Measurements from ENCODE around the gene TMEM134.

Gene TMEM134

DNA sequence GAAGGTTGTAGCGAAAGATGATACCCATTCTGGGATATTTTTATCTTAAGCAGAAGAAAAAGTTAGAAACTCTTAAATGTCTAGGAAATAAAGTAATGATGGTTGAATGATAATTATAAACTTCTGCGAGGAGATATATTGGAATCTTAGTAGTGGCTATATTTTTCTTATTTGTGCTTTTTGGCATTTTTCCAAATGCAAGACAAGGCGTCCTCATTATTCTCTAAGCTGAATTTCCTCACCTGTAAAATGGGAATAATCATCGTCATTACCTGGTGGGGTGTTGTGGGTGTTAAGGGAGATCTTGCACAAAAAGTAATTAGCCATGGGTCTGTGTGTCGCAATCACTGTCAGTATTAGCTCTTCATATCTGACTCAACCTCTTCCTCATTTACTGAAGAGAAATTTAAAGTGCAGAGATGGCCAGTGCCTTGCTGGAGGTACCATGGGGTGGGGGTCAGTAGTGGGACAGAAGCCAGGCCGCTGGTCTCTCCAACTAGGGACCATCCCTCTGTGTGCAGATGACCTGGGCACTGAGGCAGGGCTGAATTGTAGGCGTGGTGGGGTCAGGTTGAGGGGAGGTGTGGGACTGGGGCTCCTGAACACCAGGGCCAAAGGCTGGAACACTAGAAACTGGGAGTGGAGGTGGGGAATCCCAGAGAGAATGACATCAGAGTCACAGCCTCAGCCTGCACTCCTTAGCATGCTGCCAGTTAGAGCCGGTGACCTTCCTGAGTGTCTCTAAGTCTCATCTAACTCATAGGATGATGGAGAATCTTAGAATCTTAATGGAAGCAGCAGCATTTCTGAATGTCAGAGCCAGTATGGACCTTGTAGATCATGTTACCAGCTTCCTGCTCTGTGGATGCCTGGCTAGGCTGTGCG lies 32.0 kb upstream of the TMEM134 start:
- POLR2A ChIA-PET = no interaction called here
- Histone ChIP-seq H3K4me3 (ENCODE audit: control insufficient read depth in 1 of 7, extremely low read depth in 1 of 7, insufficient read depth in 4 of 7, low read depth in 2 of 7, low read length in 6 of 7) (no peak overlapping the region), H3K27ac (ENCODE audit: insufficient read depth in 1 of 2, low read depth in 1 of 2, low read length in 2 of 2, poor library complexity in 1 of 2, severe bottlenecking in 2 of 2) (no peak overlapping the region), H3K27me3 (replicated peaks in 2 of 5; ENCODE audit: control insufficient read depth in 4 of 5, insufficient read depth in 5 of 5, low read length in 4 of 5) (peaks cover 0 to 22% (median 0%) of the 10 kb centered on the region in 5 experiments), H3K36me3 (ENCODE audit: control insufficient read depth in 4 of 4, insufficient read depth in 4 of 4, low read length in 3 of 4) (peaks cover 2 to 32% (median 9%) of the 10 kb centered on the region in 4 experiments), H3K9me3 (ENCODE audit: control extremely low read depth in 1 of 5, control insufficient read depth in 4 of 5, insufficient read depth in 2 of 5, low read depth in 1 of 5, low read length in 4 of 5) (no peaks in the 10 kb centered on the region), H3K4me1 (ENCODE audit: control extremely low read depth in 1 of 4, control insufficient read depth in 4 of 4, insufficient read depth in 4 of 4, low read length in 3 of 4) (peaks cover 0 to 28% (median 25%) of the 10 kb centered on the region in 4 experiments)
- DNase-seq = no peak
- 92% methylated on average over 9 of the region's 9 CpGs for WGBS (ENCODE audit: insufficient coverage)
- CTCF ChIA-PET = interaction anchor here (1.1 kb wide), 1 partner anchor 13 kb away, joined by 3 read pairs; no protein-coding TSS in a partner anchor

DNA sequence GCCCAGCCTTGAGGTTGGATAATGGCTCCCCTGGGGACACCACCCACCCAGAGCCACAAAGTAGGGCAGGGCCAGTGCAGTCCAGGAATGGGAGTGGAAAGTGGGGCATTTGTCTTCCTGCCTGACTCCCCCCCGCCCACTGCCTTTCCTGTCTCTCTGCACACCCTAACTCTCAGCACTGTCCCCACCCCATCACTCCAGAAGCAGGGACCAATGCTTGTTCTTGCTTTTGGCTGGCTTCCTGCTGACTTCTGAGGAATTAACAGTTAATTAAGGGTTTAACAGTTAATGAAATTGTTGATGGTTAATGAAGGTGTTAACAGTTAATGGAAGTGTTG lies 31.4 kb upstream of the TMEM134 start:
- CTCF ChIA-PET = no interaction called here
- WGBS (ENCODE audit: insufficient coverage) = no CpG with 5 or more reads among the region's 1 CpG
- no peak for DNase-seq
- Histone ChIP-seq H3K4me1 (ENCODE audit: control extremely low read depth in 1 of 4, control insufficient read depth in 4 of 4, insufficient read depth in 4 of 4, low read length in 3 of 4) (peaks cover 0 to 22% (median 19%) of the 10 kb centered on the region in 4 experiments), H3K9me3 (ENCODE audit: control extremely low read depth in 1 of 5, control insufficient read depth in 4 of 5, insufficient read depth in 2 of 5, low read depth in 1 of 5, low read length in 4 of 5) (no peaks in the 10 kb centered on the region), H3K27ac (ENCODE audit: insufficient read depth in 1 of 2, low read depth in 1 of 2, low read length in 2 of 2, poor library complexity in 1 of 2, severe bottlenecking in 2 of 2) (no peak overlapping the region), H3K4me3 (ENCODE audit: control insufficient read depth in 1 of 7, extremely low read depth in 1 of 7, insufficient read depth in 4 of 7, low read depth in 2 of 7, low read length in 6 of 7) (no peak overlapping the region), H3K36me3 (ENCODE audit: control insufficient read depth in 4 of 4, insufficient read depth in 4 of 4, low read length in 3 of 4) (peaks cover 2 to 38% (median 10%) of the 10 kb centered on the region in 4 experiments), H3K27me3 (replicated peaks in 2 of 5; ENCODE audit: control insufficient read depth in 4 of 5, insufficient read depth in 5 of 5, low read length in 4 of 5) (peaks cover 0 to 22% (median 0%) of the 10 kb centered on the region in 5 experiments)
- POLR2A ChIA-PET = no interaction called here

DNA sequence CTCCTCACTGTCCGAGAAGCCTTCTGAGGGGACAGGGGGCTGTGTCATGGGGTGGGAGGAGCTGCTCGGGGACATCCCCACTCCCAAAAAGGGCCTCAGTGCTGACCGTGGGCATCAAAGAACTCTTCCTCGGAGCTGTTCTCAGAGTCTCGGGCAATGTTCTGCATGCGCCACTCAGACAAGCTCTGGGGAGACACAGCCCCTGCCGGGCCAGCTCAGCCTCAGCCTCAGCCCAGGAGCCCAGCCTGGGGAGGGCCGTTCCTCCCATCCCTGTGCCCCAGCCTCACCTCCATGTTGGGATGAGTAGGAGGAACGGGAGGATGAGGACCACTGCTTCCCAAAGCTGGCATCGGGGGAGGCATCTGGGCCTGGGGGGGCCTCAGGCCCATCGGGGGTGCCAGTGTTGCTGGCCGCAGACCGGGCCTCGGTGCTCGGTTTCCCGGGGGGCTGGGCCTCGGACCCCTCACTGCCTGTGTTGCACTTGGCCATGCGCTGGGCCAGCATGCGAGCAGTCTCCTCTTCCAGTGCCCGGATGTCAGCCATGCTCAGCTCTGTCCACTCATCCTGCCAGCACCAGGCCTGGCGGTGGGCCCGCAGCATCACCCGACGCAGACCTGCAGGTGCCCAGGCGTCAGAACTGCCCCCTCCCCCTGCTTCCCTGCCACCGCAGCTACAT lies 30.9 kb upstream of the TMEM134 start:
- CTCF ChIA-PET = no interaction called here
- WGBS (ENCODE audit: insufficient coverage) = 97% methylated on average over 20 of the region's 26 CpGs
- Histone ChIP-seq H3K27me3 (replicated peaks in 2 of 5; ENCODE audit: control insufficient read depth in 4 of 5, insufficient read depth in 5 of 5, low read length in 4 of 5) (peaks cover 0 to 22% (median 0%) of the 10 kb centered on the region in 5 experiments), H3K9me3 (ENCODE audit: control extremely low read depth in 1 of 5, control insufficient read depth in 4 of 5, insufficient read depth in 2 of 5, low read depth in 1 of 5, low read length in 4 of 5) (no peaks in the 10 kb centered on the region), H3K27ac (ENCODE audit: insufficient read depth in 1 of 2, low read depth in 1 of 2, low read length in 2 of 2, poor library complexity in 1 of 2, severe bottlenecking in 2 of 2) (no peak overlapping the region), H3K36me3 (ENCODE audit: control insufficient read depth in 4 of 4, insufficient read depth in 4 of 4, low read length in 3 of 4) (peaks cover 2 to 43% (median 11%) of the 10 kb centered on the region in 4 experiments), H3K4me1 (ENCODE audit: control extremely low read depth in 1 of 4, control insufficient read depth in 4 of 4, insufficient read depth in 4 of 4, low read length in 3 of 4) (peaks cover 0 to 18% (median 14%) of the 10 kb centered on the region in 4 experiments), H3K4me3 (ENCODE audit: control insufficient read depth in 1 of 7, extremely low read depth in 1 of 7, insufficient read depth in 4 of 7, low read depth in 2 of 7, low read length in 6 of 7) (no peak overlapping the region)
- POLR2A ChIA-PET = no interaction called here
- no peak for DNase-seq

DNA sequence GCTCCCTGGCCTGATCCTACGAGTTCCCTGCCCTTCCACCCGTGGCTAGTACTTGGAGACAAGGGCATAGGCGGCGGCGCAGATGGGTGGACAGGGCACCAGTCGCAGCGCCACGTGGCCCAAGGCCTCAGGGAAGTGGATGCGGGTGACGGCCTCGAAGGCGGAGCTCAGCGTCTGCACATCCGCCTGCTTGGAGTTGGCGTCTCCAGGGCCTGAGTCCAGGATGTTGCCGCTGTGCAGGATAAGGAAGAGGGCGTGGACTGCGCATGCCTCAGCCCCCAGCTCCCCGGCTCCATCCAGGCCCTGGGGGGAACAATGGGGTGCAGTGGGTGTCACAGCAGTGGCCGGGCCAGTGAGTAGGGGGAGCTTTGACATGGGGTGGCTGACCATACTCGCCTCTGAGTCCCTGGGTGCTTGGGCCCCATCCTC lies 29.5 kb upstream of the TMEM134 start:
- Histone ChIP-seq H3K4me1 (ENCODE audit: control extremely low read depth in 1 of 4, control insufficient read depth in 4 of 4, insufficient read depth in 4 of 4, low read length in 3 of 4) (peaks cover 0 to 5% (median 1%) of the 10 kb centered on the region in 4 experiments), H3K9me3 (ENCODE audit: control extremely low read depth in 1 of 5, control insufficient read depth in 4 of 5, insufficient read depth in 2 of 5, low read depth in 1 of 5, low read length in 4 of 5) (no peaks in the 10 kb centered on the region), H3K36me3 (ENCODE audit: control insufficient read depth in 4 of 4, insufficient read depth in 4 of 4, low read length in 3 of 4) (peaks cover 2 to 49% (median 15%) of the 10 kb centered on the region in 4 experiments), H3K27ac (ENCODE audit: insufficient read depth in 1 of 2, low read depth in 1 of 2, low read length in 2 of 2, poor library complexity in 1 of 2, severe bottlenecking in 2 of 2) (no peak overlapping the region), H3K27me3 (replicated peaks in 2 of 5; ENCODE audit: control insufficient read depth in 4 of 5, insufficient read depth in 5 of 5, low read length in 4 of 5) (peaks cover 0 to 14% (median 0%) of the 10 kb centered on the region in 5 experiments), H3K4me3 (ENCODE audit: control insufficient read depth in 1 of 7, extremely low read depth in 1 of 7, insufficient read depth in 4 of 7, low read depth in 2 of 7, low read length in 6 of 7) (no peak overlapping the region)
- CTCF ChIA-PET = no interaction called here
- DNase-seq = no peak
- WGBS (ENCODE audit: insufficient coverage) = 94% methylated on average over 21 of the region's 21 CpGs
- POLR2A ChIA-PET = no interaction called here

DNA sequence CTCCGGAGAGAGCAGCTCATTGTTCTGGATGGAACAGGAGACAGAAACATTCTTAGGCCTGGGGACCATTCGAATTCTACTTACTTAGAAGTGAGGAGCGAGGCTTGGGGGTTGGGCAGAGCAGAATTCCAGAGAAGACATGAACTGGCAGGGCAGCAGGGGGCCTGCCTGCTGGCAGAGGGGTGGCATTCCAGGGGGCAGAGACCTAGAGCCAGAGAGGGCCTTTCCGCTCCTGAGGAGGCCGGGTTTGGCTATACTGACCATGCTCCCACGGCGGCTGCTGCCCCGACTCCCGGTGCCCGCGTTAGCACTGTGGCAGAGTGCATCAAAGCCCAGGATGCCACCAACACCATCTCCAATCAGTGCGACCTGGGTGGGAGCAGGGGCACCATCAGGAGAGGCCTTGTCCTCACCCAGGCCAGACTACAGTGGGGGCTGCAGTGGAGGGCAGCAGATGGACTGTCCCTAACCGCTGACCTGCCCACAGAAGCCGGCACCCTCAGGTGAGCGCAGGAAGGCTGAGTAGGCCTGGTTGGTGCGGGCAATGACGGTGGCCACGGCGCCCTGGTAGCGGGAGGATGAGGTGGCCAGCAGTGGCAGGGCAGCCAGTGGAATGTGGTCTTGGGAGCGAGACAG lies 28.7 kb upstream of the TMEM134 start:
- no peak for DNase-seq
- Histone ChIP-seq H3K36me3 (ENCODE audit: control insufficient read depth in 4 of 4, insufficient read depth in 4 of 4, low read length in 3 of 4) (peaks cover 2 to 57% (median 16%) of the 10 kb centered on the region in 4 experiments), H3K27me3 (replicated peaks in 2 of 5; ENCODE audit: control insufficient read depth in 4 of 5, insufficient read depth in 5 of 5, low read length in 4 of 5) (peaks cover 0 to 6% (median 0%) of the 10 kb centered on the region in 5 experiments), H3K9me3 (ENCODE audit: control extremely low read depth in 1 of 5, control insufficient read depth in 4 of 5, insufficient read depth in 2 of 5, low read depth in 1 of 5, low read length in 4 of 5) (no peaks in the 10 kb centered on the region), H3K27ac (ENCODE audit: insufficient read depth in 1 of 2, low read depth in 1 of 2, low read length in 2 of 2, poor library complexity in 1 of 2, severe bottlenecking in 2 of 2) (no peak overlapping the region), H3K4me1 (ENCODE audit: control extremely low read depth in 1 of 4, control insufficient read depth in 4 of 4, insufficient read depth in 4 of 4, low read length in 3 of 4) (peaks cover 0 to 4% (median 0%) of the 10 kb centered on the region in 4 experiments), H3K4me3 (ENCODE audit: control insufficient read depth in 1 of 7, extremely low read depth in 1 of 7, insufficient read depth in 4 of 7, low read depth in 2 of 7, low read length in 6 of 7) (no peak overlapping the region)
- POLR2A ChIA-PET = no interaction called here
- CTCF ChIA-PET = no interaction called here
- 96% methylated on average over 17 of the region's 21 CpGs for WGBS (ENCODE audit: insufficient coverage)

DNA sequence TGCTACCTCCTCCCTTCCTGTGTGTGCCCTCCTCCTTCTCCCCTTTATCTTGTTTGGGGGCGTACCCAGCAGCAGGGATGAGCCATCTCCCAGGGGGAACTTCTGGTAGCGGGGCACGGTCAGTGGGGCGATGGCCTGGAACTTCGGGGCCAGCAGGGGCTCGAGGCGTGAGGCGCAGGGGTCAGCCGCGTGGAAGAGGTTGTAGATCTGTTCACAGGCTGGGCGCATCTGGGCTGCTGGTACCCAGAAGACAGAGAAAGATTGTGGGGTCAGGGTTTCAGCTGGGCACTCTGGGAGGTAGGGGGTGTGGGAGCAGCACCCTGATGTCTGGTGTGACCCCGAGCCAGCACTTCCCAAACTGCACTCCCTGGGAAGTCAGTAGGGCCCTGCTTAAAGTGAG lies 27.1 kb upstream of the TMEM134 start:
- no peaks in the 10 kb centered on the region for H3K27me3 ChIP-seq (replicated peaks in 2 of 5; ENCODE audit: control insufficient read depth in 4 of 5, insufficient read depth in 5 of 5, low read length in 4 of 5)
- no peak for DNase-seq
- CTCF ChIA-PET = no interaction called here
- POLR2A ChIA-PET = no interaction called here
- no peak overlapping the region for H3K27ac ChIP-seq (ENCODE audit: insufficient read depth in 1 of 2, low read depth in 1 of 2, low read length in 2 of 2, poor library complexity in 1 of 2, severe bottlenecking in 2 of 2)
- 95% methylated on average over 11 of the region's 12 CpGs for WGBS (ENCODE audit: insufficient coverage)
- peaks cover 3 to 62% (median 20%) of the 10 kb centered on the region in 4 experiments for H3K36me3 ChIP-seq (ENCODE audit: control insufficient read depth in 4 of 4, insufficient read depth in 4 of 4, low read length in 3 of 4)
- no peaks in the 10 kb centered on the region for H3K9me3 ChIP-seq (ENCODE audit: control extremely low read depth in 1 of 5, control insufficient read depth in 4 of 5, insufficient read depth in 2 of 5, low read depth in 1 of 5, low read length in 4 of 5)
- H3K4me3 ChIP-seq (ENCODE audit: control insufficient read depth in 1 of 7, extremely low read depth in 1 of 7, insufficient read depth in 4 of 7, low read depth in 2 of 7, low read length in 6 of 7) = no peak overlapping the region
- peaks cover 0 to 1% (median 0%) of the 10 kb centered on the region in 4 experiments for H3K4me1 ChIP-seq (ENCODE audit: control extremely low read depth in 1 of 4, control insufficient read depth in 4 of 4, insufficient read depth in 4 of 4, low read length in 3 of 4)

All from common myeloid progenitor, CD34-positive (primary cell).